HG03097 (cell line): ENCODE data around the gene NDE1.
"Not testable (repeated sequence)": the region's sequence is repeated elsewhere in the genome, so short reads cannot be mapped to it uniquely, and the experiment has no call there.

Experiments
- ATAC-seq: cut with Tn5 transposase; IDR thresholded peaks from one replicate; pipeline ENCODE4 v1.9.1; 2021; ENCODE audit not compliant: unreplicated experiment, low FRiP score

The NDE1 gene

GRCh38 chr16:15618392-15618791 is 31.7 kb upstream of the NDE1 start:
- ATAC-seq, result no peak

- no peak for ATAC-seq
These were observed 29.3 kb upstream of the NDE1 start for GRCh38 chr16:15620611-15621195.

GRCh38 chr16:15621456-15621855 is 28.6 kb upstream of the NDE1 start:
- ATAC-seq, result no peak

GRCh38 chr16:15621889-15622288 is 28.2 kb upstream of the NDE1 start:
- ATAC-seq, result no peak

- no peak for ATAC-seq
These were observed 18.2 kb upstream of the NDE1 start for GRCh38 chr16:15631730-15632409.

GRCh38 chr16:15635926-15636325 is 14.1 kb upstream of the NDE1 start:
- ATAC-seq, result no peak

GRCh38 chr16:15636392-15636873 is 13.6 kb upstream of the NDE1 start:
- ATAC-seq, result no peak

- no peak for ATAC-seq
These were observed 10.9 kb upstream of the NDE1 start for GRCh38 chr16:15639061-15639568.

- no peak for ATAC-seq
These were observed 9.1 kb upstream of the NDE1 start for GRCh38 chr16:15640966-15641365.

- no peak for ATAC-seq
These were observed 8.1 kb upstream of the NDE1 start for GRCh38 chr16:15641753-15642556.

GRCh38 chr16:15642557-15643047 is 7.4 kb upstream of the NDE1 start:
- peak; percentile 42 for ATAC-seq

GRCh38 chr16:15643048-15643945 is 6.7 kb upstream of the NDE1 start, which contains the start of gene MARF1:
Gene MARF1 (minus strand): TSS chr16:15643154. CDS start chr16:15639233, 3,921 bp downstream.
- ATAC-seq, result peak; percentile 42

- ATAC-seq, result no peak
These were observed 6.1 kb upstream of the NDE1 start for GRCh38 chr16:15643946-15644250.

- ATAC-seq, result no peak
These were observed 5.6 kb upstream of the NDE1 start for GRCh38 chr16:15644267-15644961.

- ATAC-seq, result not testable (repeated sequence)
These were observed 5.0 kb upstream of the NDE1 start for GRCh38 chr16:15644962-15645465.

- not testable (repeated sequence) for ATAC-seq
These were observed 3.3 kb upstream of the NDE1 start for GRCh38 chr16:15646557-15647293.

- ATAC-seq, result no peak
These were observed 2.6 kb upstream of the NDE1 start for GRCh38 chr16:15647294-15648014.

- no peak for ATAC-seq
These were observed 1.8 kb upstream of the NDE1 start for GRCh38 chr16:15648135-15648730.
